Measurements from ENCODE around the gene AKR1B1. TPM values are rescaled to one million over a fixed set of nuclear protein-coding genes. Genes with fewer than 3 reads are reported as not detected.

The AKR1B1 gene
- polyA plus RNA-seq, 2 of the 4 experiments (the other 2 are of a cell fraction), result 1,636 to 6,205 TPM

DNA sequence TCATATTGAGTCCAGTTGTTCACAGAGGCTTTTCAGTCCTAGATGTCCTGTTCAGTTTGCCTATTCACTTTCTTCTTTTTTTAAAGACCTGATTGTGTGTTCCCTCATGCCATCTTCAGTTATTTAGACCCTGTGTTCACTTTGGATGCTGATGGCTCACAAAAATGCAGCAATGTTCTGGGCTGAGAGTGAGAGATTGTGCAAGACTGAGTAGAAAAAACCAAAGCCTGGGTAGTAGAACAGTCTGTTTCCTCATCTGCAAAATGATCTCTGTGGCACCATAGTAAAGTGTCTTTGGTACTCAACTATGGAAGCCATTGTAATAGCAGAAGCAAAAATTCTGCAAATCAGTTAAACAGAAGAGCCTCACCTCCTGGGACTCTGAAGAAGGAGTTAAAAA, 43.2 kb downstream of the AKR1B1 start:
- CTCF ChIA-PET, result interaction anchor here (0.5 to 6.4 kb wide), 9 partner anchors 7 to 275 kb away, joined by 3 to 44 read pairs (median 4); no protein-coding TSS in a partner anchor
- ATAC-seq, result no peak
- POLR2A ChIA-PET, result interaction anchor here (1.0 kb wide), 1 partner anchor 241 kb away, joined by 3 read pairs; no protein-coding TSS in a partner anchor

DNA sequence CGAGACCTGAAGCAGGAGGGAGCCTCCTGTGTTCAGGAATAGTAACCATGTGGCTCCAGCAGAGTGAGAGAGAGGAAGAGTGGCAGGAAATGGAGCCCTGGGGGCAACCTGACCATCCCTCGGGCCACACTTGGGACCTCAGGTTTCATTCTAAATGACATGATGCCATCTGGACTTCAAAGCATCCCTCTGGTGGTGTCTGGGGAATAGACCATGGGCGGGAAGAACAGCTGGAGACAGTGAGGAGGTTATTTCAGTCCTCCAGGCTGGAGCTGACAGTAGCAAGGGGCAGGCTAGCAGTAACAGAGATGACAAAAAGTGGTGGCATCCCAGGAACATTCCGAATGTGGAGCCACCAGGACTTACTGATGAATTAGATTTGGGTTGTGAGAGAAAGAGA, 44.8 kb downstream of the AKR1B1 start:
- Histone ChIP-seq H3K4me3 (no peak overlapping the region), H3K4me1 (peaks cover 9% of the 10 kb centered on the region), H3K9me3 (no peaks in the 10 kb centered on the region), H3K4me2 (no peak overlapping the region), H3K27ac (no peak overlapping the region)
- no peak for FAIRE-seq
- POLR2A ChIA-PET, result no interaction called here
- 78% methylated on average over 4 of the region's 4 CpGs for WGBS (ENCODE audit: missing lambda C conversion rate)
- TF ChIP-seq, protein P1, sequence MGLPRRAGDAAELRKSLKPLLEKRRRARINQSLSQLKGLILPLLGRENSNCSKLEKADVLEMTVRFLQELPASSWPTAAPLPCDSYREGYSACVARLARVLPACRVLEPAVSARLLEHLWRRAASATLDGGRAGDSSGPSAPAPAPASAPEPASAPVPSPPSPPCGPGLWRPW (IDR thresholded peaks at IDR 0.05), result no peak
- TF ChIP-seq, protein P2, sequence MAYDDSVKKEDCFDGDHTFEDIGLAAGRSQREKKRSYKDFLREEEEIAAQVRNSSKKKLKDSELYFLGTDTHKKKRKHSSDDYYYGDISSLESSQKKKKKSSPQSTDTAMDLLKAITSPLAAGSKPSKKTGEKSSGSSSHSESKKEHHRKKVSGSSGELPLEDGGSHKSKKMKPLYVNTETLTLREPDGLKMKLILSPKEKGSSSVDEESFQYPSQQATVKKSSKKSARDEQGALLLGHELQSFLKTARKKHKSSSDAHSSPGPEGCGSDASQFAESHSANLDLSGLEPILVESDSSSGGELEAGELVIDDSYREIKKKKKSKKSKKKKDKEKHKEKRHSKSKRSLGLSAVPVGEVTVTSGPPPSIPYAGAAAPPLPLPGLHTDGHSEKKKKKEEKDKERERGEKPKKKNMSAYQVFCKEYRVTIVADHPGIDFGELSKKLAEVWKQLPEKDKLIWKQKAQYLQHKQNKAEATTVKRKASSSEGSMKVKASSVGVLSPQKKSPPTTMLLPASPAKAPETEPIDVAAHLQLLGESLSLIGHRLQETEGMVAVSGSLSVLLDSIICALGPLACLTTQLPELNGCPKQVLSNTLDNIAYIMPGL (CRISPR knock-in tag; IDR thresholded peaks at IDR 0.05; ENCODE audit: borderline replicate concordance), result no peak
- no peak for TF ChIP-seq RAD21 (conservative IDR thresholded peaks at IDR 0.05 in 1 of 2, IDR thresholded peaks at IDR 0.05 in 1 of 2)
- no peak for TF ChIP-seq ZFP36 (IDR thresholded peaks at IDR 0.05; ENCODE audit: borderline replicate concordance, partially characterized antibody)
- CTCF ChIA-PET, result interaction anchor here (0.6 to 6.4 kb wide), 10 partner anchors 8 to 1833 kb away, joined by 3 to 44 read pairs (median 4); no protein-coding TSS in a partner anchor
- no peak for ATAC-seq
- no peak for DNase-seq (ENCODE audit: low read depth in 1 of 2, low spot score in 1 of 2)

More for the DNA sequence above, 43.2 kb downstream of the AKR1B1 start:
- H3K4me2 ChIP-seq, result no peak overlapping the region
- H3K27ac ChIP-seq, result no peak overlapping the region
- peaks cover 24% of the 10 kb centered on the region for H3K4me1 ChIP-seq
- no peak overlapping the region for H3K4me3 ChIP-seq
- TF ChIP-seq ATOH8 (CRISPR knock-in tag; IDR thresholded peaks at IDR 0.05; ENCODE audit: low read depth) (no peak), FOSB (CRISPR knock-in tag; IDR thresholded peaks at IDR 0.05) (no peak), CTCF (IDR thresholded peaks at IDR 0.05) (no peak), ZFP36 (IDR thresholded peaks at IDR 0.05; ENCODE audit: borderline replicate concordance, partially characterized antibody) (no peak), JUN (IDR thresholded peaks at IDR 0.05) (no peak), POLR2AphosphoS2 (conservative IDR thresholded peaks at IDR 0.05; ENCODE audit: low read length) (no peak), MYC (IDR thresholded peaks at IDR 0.05; ENCODE audit: borderline replicate concordance, low read length) (no peak), HOXB13 (CRISPR knock-in tag; IDR thresholded peaks at IDR 0.05; ENCODE audit: low read depth) (no peak), ZNF302 (CRISPR knock-in tag; IDR thresholded peaks at IDR 0.05) (no peak), SMC3 (IDR thresholded peaks at IDR 0.05) (no peak), ZC3H11A (IDR thresholded peaks at IDR 0.05) (no peak), NFE2L2 (conservative IDR thresholded peaks at IDR 0.05; ENCODE audit: low read length) (no peak)
- TF ChIP-seq, protein P3, sequence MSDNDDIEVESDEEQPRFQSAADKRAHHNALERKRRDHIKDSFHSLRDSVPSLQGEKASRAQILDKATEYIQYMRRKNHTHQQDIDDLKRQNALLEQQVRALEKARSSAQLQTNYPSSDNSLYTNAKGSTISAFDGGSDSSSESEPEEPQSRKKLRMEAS (IDR thresholded peaks at IDR 0.05), result no peak
- DNase-seq (ENCODE audit: low read depth in 1 of 2, low spot score in 1 of 2), result no peak
- no peak for FAIRE-seq
- H3K9me3 ChIP-seq, result no peaks in the 10 kb centered on the region

DNA sequence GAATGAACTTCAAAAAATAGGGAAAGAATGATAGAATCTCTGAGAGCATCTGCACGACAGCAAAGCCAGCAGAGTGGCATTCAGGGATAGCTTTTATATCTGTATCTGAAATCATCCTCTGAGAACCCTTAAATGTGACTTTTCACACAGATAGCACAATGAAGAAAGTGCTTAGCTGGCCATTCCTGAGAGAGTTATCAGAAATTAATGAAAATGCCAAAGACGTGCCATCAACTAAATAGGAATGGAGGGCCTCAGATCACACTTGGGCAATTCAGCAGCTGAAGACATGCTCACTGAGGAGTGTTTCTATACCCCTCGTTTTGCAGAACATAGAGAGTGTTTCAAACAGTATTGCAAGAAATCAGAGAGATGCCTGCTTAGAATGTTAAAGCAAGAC, 51.6 kb downstream of the AKR1B1 start:
- CTCF ChIA-PET, result interaction anchor here (0.8 to 3.2 kb wide), 6 partner anchors 8 to 267 kb away, joined by 3 to 17 read pairs (median 3); partner anchors contain the start of gene SLC35B4
- ATAC-seq, result no peak

More for the DNA sequence above, 51.6 kb downstream of the AKR1B1 start:
- H3K9me3 ChIP-seq, result no peaks in the 10 kb centered on the region
- DNase-seq (ENCODE audit: low read depth in 1 of 2, low spot score in 1 of 2), result no peak
- no peak for TF ChIP-seq SMC3 (IDR thresholded peaks at IDR 0.05)
- TF ChIP-seq RNF2 (IDR thresholded peaks at IDR 0.05; ENCODE audit: borderline replicate concordance, low read depth), result no peak
- peak; percentile 60 for TF ChIP-seq MAFK (IDR thresholded peaks at IDR 0.05; ENCODE audit: partially characterized antibody)
- H3K27ac ChIP-seq, result no peak overlapping the region
- POLR2A ChIA-PET, result interaction anchor here (0.7 kb wide), 1 partner anchor 223 kb away, joined by 3 read pairs; no protein-coding TSS in a partner anchor
- 61% methylated on average over 3 of the region's 3 CpGs for WGBS (ENCODE audit: missing lambda C conversion rate)
- H3K4me3 ChIP-seq, result no peak overlapping the region
- H3K4me2 ChIP-seq, result no peak overlapping the region
- FAIRE-seq, result no peak
- no peaks in the 10 kb centered on the region for H3K4me1 ChIP-seq

Measured in A549 (cell line).